Right lung (tissue), 5 donors: Measurements from ENCODE around the gene PDE4DIP. TPM values are rescaled to one million over a fixed set of nuclear protein-coding genes. Genes with fewer than 3 reads are reported as not detected.
"Not testable (repeated sequence)": the region's sequence is repeated elsewhere in the genome, so short reads cannot be mapped to it uniquely, and the experiment has no call there.

Experiments used
- DNase-seq, 2 donors: peaks; one replicate each; pipeline ENCODE4 v3.0.0-alpha.2; 2013
- polyA plus RNA-seq, 5 donors: library from polyadenylated mRNA; unstranded; fragments of 120-200 nt; gene quantifications; one replicate each; pipeline versions ENCODE4 v1.2.1 to v1.2.3, GENCODE V29; 2013; ENCODE audit warnings: inconsistent platforms in 1 of 5, low replicate concordance in 1 of 5; ENCODE audit not compliant: insufficient read length in 5 of 5, insufficient read depth in 1 of 5

The PDE4DIP gene
- polyA plus RNA-seq, 5 donors, result 43.0 to 78.7 (median 61.9) TPM

- not testable (repeated sequence) for DNase-seq
Measured at GRCh38 chr1:148968682-148969081, 124.5 kb downstream of the PDE4DIP start.

GRCh38 chr1:148969126-148969525, 124.9 kb downstream of the PDE4DIP start:
- not testable (repeated sequence) for DNase-seq

GRCh38 chr1:148975453-148975852, 131.2 kb downstream of the PDE4DIP start:
- not testable (repeated sequence) for DNase-seq

- not testable (repeated sequence) for DNase-seq
Measured at GRCh38 chr1:148975866-148976537, 131.8 kb downstream of the PDE4DIP start.

GRCh38 chr1:148977785-148978184, 133.6 kb downstream of the PDE4DIP start:
- not testable (repeated sequence) for DNase-seq

- DNase-seq, result not testable (repeated sequence)
Measured at GRCh38 chr1:148989378-148989777, 145.2 kb downstream of the PDE4DIP start.

GRCh38 chr1:148990233-148990788, 146.1 kb downstream of the PDE4DIP start:
- not testable (repeated sequence) for DNase-seq

- DNase-seq, result not testable (repeated sequence)
Measured at GRCh38 chr1:148991818-148992217, 147.6 kb downstream of the PDE4DIP start.

GRCh38 chr1:148992364-148992763, 148.1 kb downstream of the PDE4DIP start:
- not testable (repeated sequence) for DNase-seq

- DNase-seq, result not testable (repeated sequence)
Measured at GRCh38 chr1:148996449-148997224, 152.4 kb downstream of the PDE4DIP start.

- not testable (repeated sequence) for DNase-seq
Measured at GRCh38 chr1:148997405-148997804, 153.2 kb downstream of the PDE4DIP start.

GRCh38 chr1:149002664-149003063, 158.4 kb downstream of the PDE4DIP start:
- DNase-seq, result not testable (repeated sequence)

- not testable (repeated sequence) for DNase-seq
Measured at GRCh38 chr1:149008326-149008725, 164.1 kb downstream of the PDE4DIP start.

GRCh38 chr1:149008769-149009168, 164.5 kb downstream of the PDE4DIP start:
- not testable (repeated sequence) for DNase-seq

- not testable (repeated sequence) for DNase-seq
Measured at GRCh38 chr1:149009761-149010160, 165.5 kb downstream of the PDE4DIP start.

- not testable (repeated sequence) for DNase-seq
Measured at GRCh38 chr1:149012599-149012998, 168.4 kb downstream of the PDE4DIP start.

GRCh38 chr1:149013513-149013912, 169.3 kb downstream of the PDE4DIP start:
- DNase-seq, result not testable (repeated sequence)

- not testable (repeated sequence) for DNase-seq
Measured at GRCh38 chr1:149015522-149015921, 171.3 kb downstream of the PDE4DIP start.

- DNase-seq, result not testable (repeated sequence)
Measured at GRCh38 chr1:149016626-149017025, 172.4 kb downstream of the PDE4DIP start.

GRCh38 chr1:149018577-149018976, 174.3 kb downstream of the PDE4DIP start:
- DNase-seq, result not testable (repeated sequence)

GRCh38 chr1:149024327-149024726, 180.1 kb downstream of the PDE4DIP start:
- not testable (repeated sequence) for DNase-seq

- not testable (repeated sequence) for DNase-seq
Measured at GRCh38 chr1:149033916-149034315, 189.7 kb downstream of the PDE4DIP start.
